HG03521 (cell line): ENCODE data around the gene PDGFB.

Experiments used
- ATAC-seq: cut with Tn5 transposase; IDR thresholded peaks from one replicate; pipeline ENCODE4 v1.9.1; 2021; ENCODE audit warnings: mild to moderate bottlenecking, moderate library complexity; ENCODE audit not compliant: unreplicated experiment

PDGFB gene

GRCh38 chr22:39277142-39277607 lies 32.4 kb upstream of the PDGFB start:
- no peak for ATAC-seq

GRCh38 chr22:39276440-39277141 lies 31.8 kb upstream of the PDGFB start:
- ATAC-seq: no peak

- no peak for ATAC-seq
These were observed 31.1 kb upstream of the PDGFB start for GRCh38 chr22:39275814-39276439.

- ATAC-seq: no peak
These were observed 29.4 kb upstream of the PDGFB start for GRCh38 chr22:39273950-39274887.

GRCh38 chr22:39270792-39271191 lies 26.0 kb upstream of the PDGFB start:
- ATAC-seq: no peak

GRCh38 chr22:39270280-39270679 lies 25.5 kb upstream of the PDGFB start:
- no peak for ATAC-seq

GRCh38 chr22:39269095-39269790 lies 24.5 kb upstream of the PDGFB start:
- ATAC-seq: no peak

GRCh38 chr22:39268645-39269044 lies 23.9 kb upstream of the PDGFB start:
- no peak for ATAC-seq

- ATAC-seq: no peak
These were observed 23.2 kb upstream of the PDGFB start for GRCh38 chr22:39267974-39268373.

- ATAC-seq: no peak
These were observed 21.7 kb upstream of the PDGFB start for GRCh38 chr22:39266398-39267030.

- ATAC-seq: no peak
These were observed 20.5 kb upstream of the PDGFB start for GRCh38 chr22:39265143-39265886.

GRCh38 chr22:39264349-39265038 lies 19.7 kb upstream of the PDGFB start:
- ATAC-seq: no peak

GRCh38 chr22:39263626-39264348 lies 19.0 kb upstream of the PDGFB start:
- no peak for ATAC-seq

- ATAC-seq: no peak
These were observed 14.9 kb upstream of the PDGFB start for GRCh38 chr22:39259666-39260065.

- no peak for ATAC-seq
These were observed 13.2 kb upstream of the PDGFB start for GRCh38 chr22:39257901-39258475.

- ATAC-seq: no peak
These were observed 12.2 kb upstream of the PDGFB start for GRCh38 chr22:39256979-39257378.

- no peak for ATAC-seq
These were observed 11.4 kb upstream of the PDGFB start for GRCh38 chr22:39256186-39256552.
